ENCODE results near the gene NDOR1. TPM values are rescaled to one million over a fixed set of nuclear protein-coding genes. Genes with fewer than 3 reads are reported as not detected.

The NDOR1 gene
- total RNA-seq, 4 donors from 2014 or later: 5.6 to 6.6 (median 6.1) TPM

DNA sequence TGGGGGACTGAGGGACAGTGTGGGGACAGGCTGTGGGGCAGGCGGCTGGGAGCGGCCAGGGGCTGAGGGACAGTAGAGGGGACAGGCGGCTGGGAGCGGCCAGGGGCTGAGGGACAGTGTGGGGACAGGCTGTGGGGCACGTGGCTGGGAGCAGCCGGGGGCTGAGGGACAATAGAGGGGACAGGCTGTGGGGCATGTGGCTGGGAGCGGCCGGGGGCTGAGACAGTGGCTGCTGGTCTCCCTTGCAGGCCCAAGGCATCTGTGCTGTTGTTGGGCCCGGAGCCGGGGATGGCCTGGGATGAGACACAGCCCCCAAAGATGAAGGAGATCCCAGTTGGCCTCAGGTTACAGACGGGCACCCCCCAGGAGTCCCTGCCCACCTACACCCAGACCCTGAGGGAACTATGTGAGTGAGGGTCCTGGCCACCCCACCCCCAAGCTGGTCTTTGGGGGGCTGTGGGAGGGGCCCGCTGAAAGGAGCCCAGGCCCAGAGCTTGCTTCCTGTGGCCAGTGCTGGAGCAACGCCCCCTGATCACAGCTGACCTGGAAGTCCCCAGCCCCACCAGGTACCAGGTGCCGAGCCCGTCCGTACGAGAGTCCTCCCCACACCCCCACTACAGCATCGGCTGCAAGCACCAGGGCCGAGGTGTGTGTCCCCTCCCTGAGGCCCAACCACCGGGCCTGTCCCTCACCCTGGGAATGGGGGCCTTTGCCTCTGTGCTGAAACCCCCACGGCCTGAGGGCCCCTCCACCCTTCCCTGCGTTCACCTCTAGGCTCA, 46.2 kb downstream of the NDOR1 start:
- DNase-seq (ENCODE audit: low spot score): no peak
- ATAC-seq (ENCODE audit: low FRiP score): no peak
- TF ChIP-seq, protein P1, sequence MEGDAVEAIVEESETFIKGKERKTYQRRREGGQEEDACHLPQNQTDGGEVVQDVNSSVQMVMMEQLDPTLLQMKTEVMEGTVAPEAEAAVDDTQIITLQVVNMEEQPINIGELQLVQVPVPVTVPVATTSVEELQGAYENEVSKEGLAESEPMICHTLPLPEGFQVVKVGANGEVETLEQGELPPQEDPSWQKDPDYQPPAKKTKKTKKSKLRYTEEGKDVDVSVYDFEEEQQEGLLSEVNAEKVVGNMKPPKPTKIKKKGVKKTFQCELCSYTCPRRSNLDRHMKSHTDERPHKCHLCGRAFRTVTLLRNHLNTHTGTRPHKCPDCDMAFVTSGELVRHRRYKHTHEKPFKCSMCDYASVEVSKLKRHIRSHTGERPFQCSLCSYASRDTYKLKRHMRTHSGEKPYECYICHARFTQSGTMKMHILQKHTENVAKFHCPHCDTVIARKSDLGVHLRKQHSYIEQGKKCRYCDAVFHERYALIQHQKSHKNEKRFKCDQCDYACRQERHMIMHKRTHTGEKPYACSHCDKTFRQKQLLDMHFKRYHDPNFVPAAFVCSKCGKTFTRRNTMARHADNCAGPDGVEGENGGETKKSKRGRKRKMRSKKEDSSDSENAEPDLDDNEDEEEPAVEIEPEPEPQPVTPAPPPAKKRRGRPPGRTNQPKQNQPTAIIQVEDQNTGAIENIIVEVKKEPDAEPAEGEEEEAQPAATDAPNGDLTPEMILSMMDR (IDR thresholded peaks at IDR 0.05): no peak

DNA sequence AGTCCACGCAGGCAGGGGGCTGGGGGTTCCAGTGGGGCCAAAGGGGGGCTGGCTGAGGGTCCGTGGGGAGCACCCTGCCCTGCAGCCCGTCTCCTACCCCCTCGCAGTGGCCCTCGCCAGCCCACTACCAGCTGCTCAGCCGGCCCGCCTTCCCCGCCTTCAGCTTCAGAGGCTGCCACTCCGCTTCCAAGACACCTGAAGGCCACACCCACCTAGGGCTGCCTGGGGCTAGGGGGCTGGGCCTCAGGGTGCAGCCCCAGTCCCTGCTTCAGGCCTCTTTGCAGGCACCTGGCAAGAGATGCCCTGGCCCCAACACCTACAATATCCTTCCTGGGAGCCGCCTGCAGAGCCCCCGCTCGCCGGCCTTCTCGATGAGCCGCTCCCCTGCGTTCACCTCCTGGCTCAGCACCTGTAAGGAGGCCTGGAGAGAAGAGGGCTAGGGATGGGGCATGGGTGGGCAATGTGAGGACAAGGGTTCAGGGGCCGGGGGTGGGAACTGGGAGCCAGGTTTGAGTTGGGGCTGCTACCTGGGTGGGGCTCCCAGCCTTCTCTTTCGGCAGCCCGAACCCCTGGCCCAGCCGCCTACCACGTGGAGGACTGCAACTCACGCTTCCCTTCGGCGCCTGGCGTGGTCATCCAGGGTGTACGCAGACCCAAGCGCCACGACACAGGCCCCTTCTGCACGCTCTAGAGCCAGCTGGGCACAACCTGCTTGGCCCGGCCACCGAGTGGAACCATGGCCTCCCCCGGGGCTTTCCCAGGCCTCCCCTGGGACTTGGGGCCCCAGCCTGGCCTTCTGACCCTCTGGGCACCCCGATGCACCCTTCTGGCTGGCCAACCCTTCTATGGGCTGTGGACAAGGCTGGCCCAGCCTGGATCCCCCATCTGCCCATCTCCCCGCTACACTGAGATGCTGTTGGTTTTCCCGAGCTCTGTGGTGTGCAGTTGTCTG, 47.3 kb downstream of the NDOR1 start:
- DNase-seq (ENCODE audit: low spot score) (no peak), ATAC-seq (ENCODE audit: low FRiP score) (no peak)
- TF ChIP-seq, protein P1 (IDR thresholded peaks at IDR 0.05): no peak

DNA sequence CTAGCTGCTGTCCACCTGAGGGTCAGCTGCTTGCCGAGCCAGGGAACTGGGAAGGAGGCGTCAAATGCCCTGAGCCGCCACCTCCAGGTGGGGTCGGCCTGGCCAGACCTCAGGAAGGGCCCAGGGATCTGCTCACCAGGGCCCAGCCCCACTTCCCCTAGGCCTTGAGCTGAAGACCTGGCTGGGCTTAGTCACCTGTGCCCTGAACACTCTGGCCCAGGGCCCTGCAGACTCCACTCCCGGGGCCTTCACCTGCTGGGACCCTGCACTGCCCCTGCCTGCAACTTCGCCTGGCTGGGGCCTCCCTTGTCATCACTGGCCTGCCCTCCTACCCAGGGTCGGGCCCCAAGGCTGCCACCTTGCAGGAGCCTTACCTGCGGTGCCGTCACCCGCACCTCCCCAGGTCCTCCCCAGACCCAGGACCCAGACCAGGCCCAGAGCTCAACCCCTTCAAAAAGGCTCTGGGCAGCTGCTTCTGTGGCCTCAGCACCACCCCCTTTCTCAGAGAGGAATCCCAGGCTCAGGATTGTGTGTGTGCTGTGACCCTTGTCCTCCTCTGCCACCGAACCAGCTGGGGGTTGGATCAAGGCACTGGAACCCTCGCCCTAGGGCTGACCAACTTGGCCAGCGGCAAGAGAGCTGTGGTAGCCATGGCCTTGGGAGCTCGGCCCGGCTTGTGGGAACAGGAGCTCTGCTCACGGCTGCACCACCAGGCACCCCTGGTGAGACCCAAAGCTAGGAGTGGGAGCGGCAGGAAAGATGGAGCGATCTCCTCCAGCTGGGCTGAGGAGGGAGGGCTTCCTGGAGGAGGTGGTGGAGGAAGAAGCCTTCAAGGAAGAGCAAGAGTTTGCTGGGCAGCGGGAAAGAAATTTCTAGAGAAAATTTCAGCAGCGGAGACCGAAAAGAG, 48.5 kb downstream of the NDOR1 start:
- DNase-seq (ENCODE audit: low spot score) (no peak), ATAC-seq (ENCODE audit: low FRiP score) (no peak)
- TF ChIP-seq, protein P1 (IDR thresholded peaks at IDR 0.05): no peak

DNA sequence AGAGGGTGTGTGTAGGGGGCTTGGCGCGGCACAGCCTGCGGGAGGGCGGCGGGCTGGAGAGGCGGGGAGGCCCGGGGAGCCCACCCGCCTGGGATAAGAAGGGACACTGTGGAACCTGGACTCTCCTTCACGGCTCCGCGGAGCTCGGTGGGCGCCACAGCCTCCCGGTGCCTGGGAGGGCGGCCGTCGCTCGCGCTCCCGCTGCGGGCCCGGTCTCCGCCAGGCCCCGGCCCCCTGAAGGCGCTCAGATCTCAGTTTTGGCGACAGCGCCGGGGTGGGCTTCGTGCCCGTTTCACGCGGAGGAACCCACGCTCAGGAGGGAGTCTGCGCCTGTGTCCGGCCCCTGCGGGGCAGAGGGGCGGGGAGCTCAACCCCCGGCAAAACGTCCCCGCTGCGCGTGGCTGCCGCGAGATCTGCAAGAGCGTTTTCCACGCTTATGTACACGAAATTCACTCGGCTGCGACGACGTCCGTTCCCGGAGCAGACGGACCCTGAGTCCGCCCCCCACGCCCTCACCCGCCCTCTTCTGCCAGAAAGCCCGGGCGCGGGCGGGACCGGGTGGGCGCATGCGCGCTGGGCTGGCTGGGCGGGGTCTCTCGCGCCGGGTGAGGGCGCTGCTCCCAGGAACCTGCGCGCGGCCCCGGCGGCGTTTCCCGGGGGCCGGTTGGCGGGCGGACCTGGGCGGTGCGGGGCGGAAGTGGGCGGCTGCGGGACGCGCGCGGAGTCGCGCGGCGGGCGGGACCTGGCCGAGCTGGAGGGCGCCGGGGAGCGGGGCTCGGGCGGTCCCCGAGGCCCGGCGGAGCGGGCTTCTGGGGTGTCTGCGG, 49.3 kb downstream of the NDOR1 start, which contains the start of gene NELFB:
Gene NELFB (plus strand): TSS at position 704 of the 824 bp plus-strand sequence.
- ATAC-seq (ENCODE audit: low FRiP score) (peak; percentile 93), DNase-seq (ENCODE audit: low spot score) (peak; percentile 72)
- TF ChIP-seq, protein P1 (IDR thresholded peaks at IDR 0.05): no peak

- TF ChIP-seq, protein P1 (IDR thresholded peaks at IDR 0.05): no peak
- no peak for DNase-seq (ENCODE audit: low spot score)
- peak; percentile 49 for ATAC-seq (ENCODE audit: low FRiP score)
Measured at GRCh38 chr9:137255448-137256114, 50.1 kb downstream of the NDOR1 start.
